IPS-18c (cell line): ENCODE data around the gene FGG.
"Not testable (repeated sequence)": the region's sequence is repeated elsewhere in the genome, so short reads cannot be mapped to it uniquely, and the experiment has no call there.

Source experiments
- H3K4me3 ChIP-seq: 2 replicates; pipeline ENCODE4 v1.7.0; 2013; ENCODE audit warnings: low read depth, mild to moderate bottlenecking, low read length, moderate library complexity; ENCODE audit not compliant: insufficient read depth
- H3K9me3 ChIP-seq: one replicate; pipeline ENCODE4 v1.6.1; 2013; ENCODE audit warnings: mild to moderate bottlenecking, low read length, moderate library complexity; ENCODE audit not compliant: control insufficient read depth, insufficient read depth

FGG gene

GRCh38 chr4:154616731-154617130, 4.3 kb upstream of the FGG start:
- H3K9me3 ChIP-seq, result no peaks in the 10 kb centered on the region
- H3K4me3 ChIP-seq, result no peak overlapping the region

- Histone ChIP-seq H3K4me3 (no peak overlapping the region), H3K9me3 (no peaks in the 10 kb centered on the region)
Measured at GRCh38 chr4:154616287-154616686, 3.8 kb upstream of the FGG start.

GRCh38 chr4:154615211-154615610, 2.8 kb upstream of the FGG start:
- H3K9me3 ChIP-seq, result no peaks in the 10 kb centered on the region
- no peak overlapping the region for H3K4me3 ChIP-seq

GRCh38 chr4:154614306-154614705, 1.9 kb upstream of the FGG start:
- no peak overlapping the region for H3K4me3 ChIP-seq
- no peaks in the 10 kb centered on the region for H3K9me3 ChIP-seq

GRCh38 chr4:154611833-154612232, 623 bp downstream of the FGG start:
- Histone ChIP-seq H3K4me3 (no peak overlapping the region), H3K9me3 (no peaks in the 10 kb centered on the region)

GRCh38 chr4:154610582-154610981, 1.9 kb downstream of the FGG start:
- H3K4me3 ChIP-seq, result no peak overlapping the region
- H3K9me3 ChIP-seq, result no peaks in the 10 kb centered on the region

GRCh38 chr4:154609532-154609931, 2.9 kb downstream of the FGG start:
- no peaks in the 10 kb centered on the region for H3K9me3 ChIP-seq
- no peak overlapping the region for H3K4me3 ChIP-seq

GRCh38 chr4:154608361-154609252, 3.8 kb downstream of the FGG start:
- H3K9me3 ChIP-seq, result no peaks in the 10 kb centered on the region
- no peak overlapping the region for H3K4me3 ChIP-seq

GRCh38 chr4:154606728-154607723, 5.4 kb downstream of the FGG start:
- Histone ChIP-seq H3K9me3 (no peaks in the 10 kb centered on the region), H3K4me3 (no peak overlapping the region)

GRCh38 chr4:154604696-154605200, 7.7 kb downstream of the FGG start:
- H3K9me3 ChIP-seq, result no peaks in the 10 kb centered on the region

GRCh38 chr4:154603033-154603943, 9.2 kb downstream of the FGG start:
- H3K4me3 ChIP-seq, result no peak overlapping the region
- H3K9me3 ChIP-seq, result no peaks in the 10 kb centered on the region

More at GRCh38 chr4:154604696-154605200, 7.7 kb downstream of the FGG start:
- H3K4me3 ChIP-seq, result no peak overlapping the region

GRCh38 chr4:154602404-154603020, 9.9 kb downstream of the FGG start:
- Histone ChIP-seq H3K4me3 (no peak overlapping the region), H3K9me3 (no peaks in the 10 kb centered on the region)

- H3K9me3 ChIP-seq, result no peaks in the 10 kb centered on the region
- H3K4me3 ChIP-seq, result no peak overlapping the region
Measured at GRCh38 chr4:154597798-154598774, 14.4 kb downstream of the FGG start.

- not testable (repeated sequence) for H3K4me3 ChIP-seq, H3K9me3 ChIP-seq
Measured at GRCh38 chr4:154597281-154597680, 15.2 kb downstream of the FGG start.

- Histone ChIP-seq H3K4me3 (no peak overlapping the region), H3K9me3 (no peaks in the 10 kb centered on the region)
Measured at GRCh38 chr4:154595807-154596206, 16.6 kb downstream of the FGG start.
